ENCODE measurements around the gene CDNF.

Gene CDNF

GRCh38 chr10:14860791-14861190 lies 23.0 kb upstream of the CDNF start:
- Histone ChIP-seq H3K4me2 (ENCODE audit: insufficient read depth, low read length) (no peak overlapping the region), H3K9ac (ENCODE audit: low read depth, low read length) (no peak overlapping the region), H3K27me3 (ENCODE audit: insufficient read depth, low read length, poor library complexity) (no peaks in the 10 kb centered on the region), H3K36me3 (ENCODE audit: insufficient read depth, low read length) (peaks cover 52% of the 10 kb centered on the region), H3K27ac (ENCODE audit: low read length) (no peak overlapping the region), H3K4me3 (ENCODE audit: low read depth in 1 of 2, low read length in 2 of 2) (no peak overlapping the region), H3K4me1 (ENCODE audit: insufficient read depth, low read length) (peaks cover 3% of the 10 kb centered on the region; the same call in 1 of the 2 replicates), H4K20me1 (ENCODE audit: insufficient read depth, low read length) (no peaks in the 10 kb centered on the region), H3K79me2 (ENCODE audit: insufficient read depth, low read length) (no peaks in the 10 kb centered on the region), H3K9me3 (ENCODE audit: insufficient read depth, low read length, severe bottlenecking) (no peaks in the 10 kb centered on the region), H2AFZ (ENCODE audit: low read depth, low read length) (no peak overlapping the region)
- ATAC-seq (ENCODE audit: insufficient read depth, low read depth) = no peak
- DNase-seq = no peak
- no peak for TF ChIP-seq EZH2 (IDR thresholded peaks at IDR 0.05; ENCODE audit: borderline replicate concordance, low read depth, low read length, severe bottlenecking)
- no peak for TF ChIP-seq CTCF (IDR thresholded peaks at IDR 0.05; ENCODE audit: borderline replicate concordance, extremely low read depth, low read length, poor library complexity, severe bottlenecking)

GRCh38 chr10:14859775-14860174 lies 21.9 kb upstream of the CDNF start:
- Histone ChIP-seq H3K4me3 (ENCODE audit: low read depth in 1 of 2, low read length in 2 of 2) (no peak overlapping the region), H4K20me1 (ENCODE audit: insufficient read depth, low read length) (no peaks in the 10 kb centered on the region), H3K9ac (ENCODE audit: low read depth, low read length) (no peak overlapping the region), H3K27me3 (ENCODE audit: insufficient read depth, low read length, poor library complexity) (no peaks in the 10 kb centered on the region), H3K4me1 (ENCODE audit: insufficient read depth, low read length) (peaks cover 3% of the 10 kb centered on the region; the same call in 1 of the 2 replicates), H3K79me2 (ENCODE audit: insufficient read depth, low read length) (no peaks in the 10 kb centered on the region), H3K9me3 (ENCODE audit: insufficient read depth, low read length, severe bottlenecking) (no peaks in the 10 kb centered on the region), H3K27ac (ENCODE audit: low read length) (no peak overlapping the region), H3K36me3 (ENCODE audit: insufficient read depth, low read length) (peaks cover 57% of the 10 kb centered on the region), H3K4me2 (ENCODE audit: insufficient read depth, low read length) (no peak overlapping the region), H2AFZ (ENCODE audit: low read depth, low read length) (no peak overlapping the region)
- TF ChIP-seq EZH2 (IDR thresholded peaks at IDR 0.05; ENCODE audit: borderline replicate concordance, low read depth, low read length, severe bottlenecking) (no peak), CTCF (IDR thresholded peaks at IDR 0.05; ENCODE audit: borderline replicate concordance, extremely low read depth, low read length, poor library complexity, severe bottlenecking) (no peak)
- no peak for ATAC-seq (ENCODE audit: insufficient read depth, low read depth)
- DNase-seq = no peak

- Histone ChIP-seq H3K9me3 (ENCODE audit: insufficient read depth, low read length, severe bottlenecking) (no peaks in the 10 kb centered on the region), H3K36me3 (ENCODE audit: insufficient read depth, low read length) (peaks cover 62% of the 10 kb centered on the region), H3K4me1 (ENCODE audit: insufficient read depth, low read length) (no peaks in the 10 kb centered on the region), H3K79me2 (ENCODE audit: insufficient read depth, low read length) (no peaks in the 10 kb centered on the region), H3K9ac (ENCODE audit: low read depth, low read length) (no peak overlapping the region), H3K4me3 (ENCODE audit: low read depth in 1 of 2, low read length in 2 of 2) (no peak overlapping the region), H3K27ac (ENCODE audit: low read length) (no peak overlapping the region), H3K27me3 (ENCODE audit: insufficient read depth, low read length, poor library complexity) (no peaks in the 10 kb centered on the region), H2AFZ (ENCODE audit: low read depth, low read length) (no peak overlapping the region), H4K20me1 (ENCODE audit: insufficient read depth, low read length) (no peaks in the 10 kb centered on the region), H3K4me2 (ENCODE audit: insufficient read depth, low read length) (no peak overlapping the region)
- ATAC-seq (ENCODE audit: insufficient read depth, low read depth) (no peak), DNase-seq (no peak)
- no peak for TF ChIP-seq CTCF (IDR thresholded peaks at IDR 0.05; ENCODE audit: borderline replicate concordance, extremely low read depth, low read length, poor library complexity, severe bottlenecking)
- TF ChIP-seq EZH2 (IDR thresholded peaks at IDR 0.05; ENCODE audit: borderline replicate concordance, low read depth, low read length, severe bottlenecking) = no peak
Measured at GRCh38 chr10:14859043-14859442, 21.2 kb upstream of the CDNF start.
